ENCODE data around the gene HIVEP2.

The HIVEP2 gene

DNA sequence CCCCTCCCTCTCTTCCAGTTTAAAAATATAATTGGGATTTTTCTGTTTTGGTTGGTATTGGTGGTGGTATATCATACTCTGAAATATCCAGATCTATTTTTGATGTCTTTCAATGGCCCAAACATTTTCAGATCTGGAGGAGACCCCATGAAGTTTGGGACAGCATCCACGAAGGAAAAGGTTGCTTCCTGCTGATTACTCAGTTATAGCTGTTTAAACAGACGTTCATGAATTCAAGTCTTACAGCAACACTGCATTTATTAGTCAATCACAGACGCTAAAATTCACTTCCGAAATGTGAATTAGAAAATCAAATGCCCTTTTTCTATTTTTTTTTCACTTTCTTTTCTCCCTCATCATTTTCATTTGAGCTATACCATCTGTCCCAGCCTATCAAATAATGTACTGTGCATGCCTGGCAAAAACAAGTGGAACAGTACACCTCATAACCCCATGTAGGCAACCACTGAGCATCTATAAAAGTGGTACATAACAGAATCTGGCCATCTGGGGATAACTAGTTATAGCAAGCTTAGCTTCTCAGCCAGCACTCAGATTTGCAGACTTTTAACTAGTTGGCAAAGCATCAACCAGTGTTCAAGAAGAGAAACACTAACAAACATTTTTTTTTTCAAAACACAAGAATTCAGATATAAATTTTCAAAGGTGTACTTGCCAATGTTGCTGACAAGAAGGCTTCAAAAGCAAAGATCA is 124.5 kb downstream of the HIVEP2 start:
- no peak for DNase-seq (ENCODE audit: low spot score)

GRCh38 chr6:142819603-142820337 is 125.2 kb downstream of the HIVEP2 start:
- DNase-seq (ENCODE audit: low spot score) = no peak

GRCh38 chr6:142816486-142816885 is 128.5 kb downstream of the HIVEP2 start:
- DNase-seq (ENCODE audit: low spot score) = no peak

DNA sequence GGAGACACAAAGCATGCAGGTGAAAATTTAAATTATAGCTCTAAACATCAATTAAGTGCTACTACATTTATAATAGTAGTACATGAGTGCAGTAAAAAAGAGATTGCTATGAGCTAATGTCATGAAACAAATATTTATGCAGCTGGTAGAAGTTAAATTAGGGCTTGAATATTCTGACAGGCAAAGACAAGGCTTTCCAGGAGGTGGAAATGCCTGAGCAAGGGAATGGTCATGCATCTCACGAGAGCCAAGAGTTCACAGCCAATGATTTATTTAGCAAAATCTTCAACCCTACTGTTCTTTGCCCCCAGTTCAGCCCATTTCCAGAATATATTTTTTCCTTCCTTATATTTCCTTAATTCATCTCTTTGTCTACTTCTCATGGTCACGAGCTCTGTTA is 128.9 kb downstream of the HIVEP2 start:
- no peak for DNase-seq (ENCODE audit: low spot score)

DNA sequence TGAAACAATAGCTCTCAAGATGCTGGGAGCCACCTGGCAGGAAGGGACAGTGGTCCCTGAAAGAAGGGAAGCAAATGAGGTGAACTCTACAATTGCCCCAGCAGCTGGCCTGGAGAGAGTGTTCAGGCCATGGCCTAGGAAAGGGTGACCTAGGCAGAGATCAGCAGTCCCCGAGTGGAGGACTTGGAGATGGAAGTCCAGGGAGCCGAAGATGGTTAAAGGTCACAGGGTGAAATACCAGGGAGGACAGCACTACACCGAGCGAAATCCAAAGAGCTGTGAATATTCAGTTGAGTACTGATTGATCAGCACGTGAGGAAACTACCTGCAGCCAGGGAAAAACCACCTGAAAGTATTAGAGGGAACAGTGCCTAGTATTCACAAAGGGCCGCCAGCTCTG is 133.1 kb downstream of the HIVEP2 start:
- no peak for DNase-seq (ENCODE audit: low spot score)

DNA sequence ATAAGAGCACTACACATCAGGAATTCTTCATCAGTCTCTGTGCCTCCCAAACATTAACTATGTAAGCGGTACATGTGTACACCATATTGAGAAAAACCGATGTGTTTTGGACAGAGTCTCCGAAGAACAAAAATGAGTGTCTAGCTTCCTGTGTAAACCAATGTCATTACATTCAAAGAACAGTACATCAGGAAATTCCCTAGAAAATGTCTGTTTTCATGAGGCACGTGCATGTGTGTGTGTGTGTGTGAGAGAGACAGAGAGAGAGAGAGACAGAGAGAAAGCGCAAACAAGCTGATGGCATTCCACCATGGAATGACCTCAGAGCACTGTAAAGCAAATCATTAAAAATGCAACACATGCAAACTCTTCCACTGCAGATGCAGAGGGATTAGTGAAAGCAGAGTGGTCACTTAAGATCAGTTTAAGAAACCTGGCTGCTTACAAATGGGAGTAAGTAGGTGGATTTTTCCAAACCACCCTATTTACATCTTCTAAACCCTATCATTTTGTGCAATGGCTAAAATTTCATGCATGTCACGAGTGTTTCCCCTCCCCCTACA is 133.9 kb downstream of the HIVEP2 start:
- no peak for DNase-seq (ENCODE audit: low spot score)

DNA sequence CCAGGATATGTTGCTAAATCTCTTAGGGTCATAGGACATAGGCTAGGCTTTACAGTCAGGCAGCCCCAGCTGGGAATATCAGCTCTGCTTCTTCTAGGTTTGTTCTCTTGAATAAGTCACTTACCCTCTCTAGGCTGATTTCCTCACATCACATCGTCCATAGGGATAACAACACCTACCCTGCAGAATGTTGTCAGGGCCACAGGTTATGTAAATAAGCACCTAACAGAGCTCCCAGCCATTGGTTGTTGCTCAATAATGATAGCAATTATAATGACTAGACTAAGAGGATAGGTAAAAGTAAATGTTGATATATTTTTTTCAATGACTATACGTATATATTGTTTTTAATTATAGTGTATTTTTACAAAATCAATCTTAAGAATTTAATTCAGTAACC is 135.0 kb downstream of the HIVEP2 start:
- no peak for DNase-seq (ENCODE audit: low spot score)

- DNase-seq (ENCODE audit: low spot score) = no peak
Measured at GRCh38 chr6:142808405-142809061, 136.4 kb downstream of the HIVEP2 start.

DNA sequence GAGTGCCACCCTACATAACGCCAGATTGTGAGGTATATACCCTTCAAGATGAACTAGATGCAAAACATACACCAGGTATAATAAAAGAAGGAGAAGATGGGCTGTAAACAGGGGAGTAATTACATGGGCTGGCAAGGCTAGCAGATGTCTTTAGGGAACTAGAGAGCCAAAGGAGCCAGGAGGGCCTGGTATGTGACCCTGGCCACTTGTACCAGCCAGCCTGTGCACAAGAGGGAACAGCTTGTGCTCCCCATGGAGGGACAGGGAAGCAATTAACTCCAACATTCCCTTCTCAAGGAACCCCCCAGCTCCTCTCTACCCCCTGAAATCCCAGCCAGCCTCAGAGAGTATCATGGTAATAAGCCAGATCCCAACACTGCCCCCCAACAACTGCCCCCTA is 139.9 kb downstream of the HIVEP2 start:
- no peak for DNase-seq (ENCODE audit: low spot score)

GRCh38 chr6:142804490-142804889 is 140.5 kb downstream of the HIVEP2 start:
- no peak for DNase-seq (ENCODE audit: low spot score)

DNA sequence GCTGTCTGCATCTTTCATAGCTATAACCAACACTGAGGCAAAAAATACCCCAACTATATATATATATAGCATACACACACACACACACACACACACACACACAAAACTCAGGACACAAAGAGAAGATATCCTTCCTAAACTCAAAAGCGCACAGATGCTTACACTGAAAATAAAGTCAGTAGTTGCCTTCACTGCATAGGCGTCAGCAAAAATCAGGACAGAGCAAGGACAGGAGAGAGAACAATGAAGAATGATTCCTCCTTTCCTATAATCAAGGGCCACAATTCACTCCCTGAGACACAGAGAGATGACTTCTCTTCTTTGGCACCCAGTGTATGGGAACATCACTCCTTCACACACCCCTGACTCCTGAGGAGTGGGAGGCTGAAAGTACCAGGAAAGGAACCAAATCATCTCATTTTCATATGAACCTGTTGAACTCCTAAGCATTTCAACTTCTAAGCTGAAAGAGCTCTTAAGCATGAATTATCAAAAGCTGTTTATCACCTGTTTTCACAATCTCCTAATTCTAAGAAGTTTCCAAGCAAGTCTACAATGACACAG is 141.4 kb downstream of the HIVEP2 start:
- DNase-seq (ENCODE audit: low spot score) = no peak

- no peak for DNase-seq (ENCODE audit: low spot score)
Measured at GRCh38 chr6:142803032-142803431, 141.9 kb downstream of the HIVEP2 start.

DNA sequence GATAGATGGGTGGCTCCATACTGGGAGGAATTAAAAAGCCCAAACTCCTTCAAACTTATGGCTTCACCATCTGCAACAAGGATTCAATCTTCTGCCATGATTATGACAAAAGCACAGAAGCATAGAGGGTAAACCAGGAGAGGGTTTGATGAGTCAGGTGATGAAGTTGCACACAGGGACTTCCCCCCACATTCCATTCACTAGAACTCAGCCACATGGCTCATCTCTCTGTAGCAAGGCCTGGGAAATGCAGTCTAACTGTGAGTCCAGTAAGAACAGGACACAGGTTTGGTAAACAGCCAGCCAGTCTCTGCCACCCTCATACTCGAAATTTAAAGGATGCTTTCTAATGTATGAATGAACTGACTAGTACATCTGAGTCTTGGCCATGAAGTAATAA is 142.9 kb downstream of the HIVEP2 start:
- peak; percentile 31 for DNase-seq (ENCODE audit: low spot score)

GRCh38 chr6:142800240-142800639 is 144.7 kb downstream of the HIVEP2 start:
- DNase-seq (ENCODE audit: low spot score) = no peak

DNA sequence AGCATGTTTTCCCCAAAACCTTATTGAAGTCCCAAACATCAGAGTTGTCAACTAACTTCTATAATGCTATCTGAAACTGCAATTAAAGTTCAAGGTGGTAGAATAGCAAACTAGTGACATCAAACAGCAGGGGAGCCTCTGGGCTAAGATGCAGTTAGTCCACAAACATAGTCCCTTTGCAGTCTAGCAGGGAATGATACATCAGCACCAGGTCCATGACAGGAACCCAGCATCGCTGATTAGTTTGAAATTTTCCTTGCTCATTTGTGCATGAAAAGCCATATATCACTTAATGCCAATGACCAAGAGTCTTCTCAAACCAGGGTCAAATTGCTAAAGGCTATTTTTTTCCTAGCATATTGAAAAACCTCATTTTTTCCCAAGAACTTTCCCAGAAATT is 145.3 kb downstream of the HIVEP2 start:
- DNase-seq (ENCODE audit: low spot score) = no peak

GRCh38 chr6:142797159-142797558 is 147.8 kb downstream of the HIVEP2 start:
- DNase-seq (ENCODE audit: low spot score) = no peak

- no peak for DNase-seq (ENCODE audit: low spot score)
Measured at GRCh38 chr6:142796571-142796970, 148.4 kb downstream of the HIVEP2 start.

DNA sequence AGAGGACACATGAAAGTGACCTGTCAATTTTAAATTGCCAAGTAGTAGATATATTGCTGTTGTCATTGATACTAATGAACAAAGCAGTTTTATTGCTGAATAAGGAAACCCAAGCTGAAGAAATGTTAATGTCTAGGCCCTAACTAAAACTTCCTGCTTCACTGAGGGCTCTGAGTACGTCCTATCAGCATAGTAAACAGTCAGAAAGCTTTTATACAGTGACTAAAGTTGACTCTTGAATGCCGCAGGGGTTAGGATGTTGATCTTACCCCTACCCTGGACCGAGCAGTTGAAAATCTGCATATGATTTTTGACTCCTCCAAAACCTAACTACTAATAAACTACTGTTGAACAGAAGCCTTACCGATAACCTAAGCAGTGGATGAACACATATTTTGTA is 149.0 kb downstream of the HIVEP2 start:
- DNase-seq (ENCODE audit: low spot score) = no peak

DNA sequence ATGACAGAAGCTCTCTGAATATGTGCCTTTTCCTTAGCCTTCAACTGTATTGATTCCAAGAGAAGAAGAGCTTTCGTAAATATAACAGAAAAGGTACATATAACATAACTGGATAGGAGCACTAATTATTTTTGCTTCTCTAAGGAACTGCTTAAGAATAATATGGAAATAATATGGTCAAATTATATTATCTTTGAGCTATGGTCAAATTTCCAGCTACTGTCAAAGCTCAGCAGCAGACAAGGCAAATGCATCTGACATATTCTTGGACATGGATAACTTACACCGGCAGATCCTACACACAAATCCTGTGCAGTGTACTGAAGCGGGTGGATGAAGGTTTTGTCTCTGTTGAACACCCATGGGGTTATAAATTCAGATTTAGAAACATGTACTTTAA is 150.6 kb downstream of the HIVEP2 start:
- no peak for DNase-seq (ENCODE audit: low spot score)

GRCh38 chr6:142790257-142790656 is 154.7 kb downstream of the HIVEP2 start:
- DNase-seq (ENCODE audit: low spot score) = no peak

- DNase-seq (ENCODE audit: low spot score) = no peak
Measured at GRCh38 chr6:142787422-142787821, 157.6 kb downstream of the HIVEP2 start.

GRCh38 chr6:142786476-142786875 is 158.5 kb downstream of the HIVEP2 start:
- no peak for DNase-seq (ENCODE audit: low spot score)

- no peak for DNase-seq (ENCODE audit: low spot score)
Measured at GRCh38 chr6:142784344-142784743, 160.6 kb downstream of the HIVEP2 start.

Measured in LoVo (cell line).